GM12865 (cell line): ENCODE results near the gene SLC16A7.
A peak's percentile ranks its signal among the peaks of the same experiment; 100 is the strongest.
"Not testable (repeated sequence)": the region's sequence is repeated elsewhere in the genome, so short reads cannot be mapped to it uniquely, and the experiment has no call there.

ENCODE experiments used
- DNase-seq: peaks from one replicate; pipeline ENCODE4 v3.0.0; 2010; ENCODE audit warnings: low read depth
- H3K4me3 ChIP-seq: 2 replicates; pipeline ENCODE4 v1.5.1; 2011; ENCODE audit warnings: mild to moderate bottlenecking, low read depth, low read length, control low read depth
- CTCF ChIP-seq: IDR thresholded peaks from 2 replicates; pipeline ENCODE4 v1.5.1; 2011; ENCODE audit warnings: low read length, control low read depth, low read depth, inconsistent platforms; ENCODE audit not compliant: insufficient read depth; ENCODE audit errors: missing control alignments

The SLC16A7 gene

GRCh38 chr12:59744564-59744963, 148.7 kb downstream of the SLC16A7 start:
- no peak for TF ChIP-seq CTCF
- DNase-seq, result no peak
- H3K4me3 ChIP-seq, result no peak overlapping the region

- not testable (repeated sequence) for H3K4me3 ChIP-seq, DNase-seq
Measured at GRCh38 chr12:59751091-59751490, 155.3 kb downstream of the SLC16A7 start.

- no peak overlapping the region for H3K4me3 ChIP-seq
- no peak for DNase-seq
- no peak for TF ChIP-seq CTCF
Measured at GRCh38 chr12:59761542-59761941, 165.7 kb downstream of the SLC16A7 start.

- DNase-seq, result peak; percentile 2
- TF ChIP-seq CTCF, result no peak
- H3K4me3 ChIP-seq, result no peak overlapping the region
Measured at GRCh38 chr12:59763835-59764234, 168.0 kb downstream of the SLC16A7 start.

GRCh38 chr12:59768031-59768430, 172.2 kb downstream of the SLC16A7 start:
- DNase-seq, result no peak
- TF ChIP-seq CTCF, result no peak
- H3K4me3 ChIP-seq, result no peak overlapping the region

DNA sequence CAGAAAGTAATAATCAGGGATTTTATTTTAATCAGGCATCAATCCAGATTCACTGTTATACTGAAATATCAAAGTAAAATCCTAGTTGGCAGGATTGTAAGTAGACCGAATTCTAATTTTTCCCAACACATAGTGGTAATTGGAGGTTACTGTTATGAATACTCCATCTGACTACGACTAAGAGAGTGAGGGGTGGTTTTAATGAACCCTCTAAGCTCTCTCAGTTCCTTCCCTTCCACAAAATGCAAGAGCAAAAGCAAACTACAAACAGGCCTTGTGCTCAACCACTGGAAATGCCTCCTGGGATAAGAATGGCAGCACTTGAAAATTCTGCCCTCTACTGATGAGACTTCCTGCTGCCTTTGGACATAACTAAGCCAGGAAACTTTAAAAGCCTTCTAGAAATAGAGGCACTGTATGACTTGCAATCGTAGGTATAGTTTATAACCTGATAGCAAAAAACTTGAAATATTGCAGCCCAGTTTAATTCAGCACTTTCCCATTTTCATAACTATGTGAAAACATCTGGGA, 184.8 kb downstream of the SLC16A7 start:
- peak; percentile 16 for TF ChIP-seq CTCF
- H3K4me3 ChIP-seq, result no peak overlapping the region
- DNase-seq, result peak; percentile 23

GRCh38 chr12:59787610-59788009, 191.8 kb downstream of the SLC16A7 start:
- no peak for TF ChIP-seq CTCF
- DNase-seq, result no peak
- H3K4me3 ChIP-seq, result no peak overlapping the region
